Naive thymus-derived CD4-positive, alpha-beta T cell (primary cell): Measurements from ENCODE around the gene ZIC5. TPM values are rescaled to one million over a fixed set of nuclear protein-coding genes. Genes with fewer than 3 reads are reported as not detected.

Source experiments
- ATAC-seq: fragments of 150-1000 bp; cut with Tn5 transposase; 2 replicates; pipeline ENCODE4 v1.10.0; 2021; ENCODE audit warnings: mild to moderate bottlenecking, moderate library complexity
- CTCF ChIA-PET: fragments of 350-600 bp; sonication (Branson Sonifier 250); formaldehyde crosslinking; loops from one replicate; lab custom pipeline; 2021; ENCODE audit warnings: antibody characterized with exemption; lab: Charles Lee
- POLR2A ChIA-PET: fragments of 350-600 bp; sonication (Branson Sonifier 250); formaldehyde crosslinking; loops from one replicate; lab custom pipeline; 2021; ENCODE audit warnings: antibody characterized with exemption, inconsistent platforms; lab: Charles Lee
- DNase-seq, 9 donors: peaks; one replicate each; pipeline versions ENCODE4 v3.0.0 to v3.0.0-alpha.2; 2020 to 2022; ENCODE audit warnings: mixed read lengths in 1 of 9
- H3K27ac ChIP-seq: one replicate; pipeline ENCODE4 v1.7.0; 2013; ENCODE audit warnings: mild to moderate bottlenecking, low read depth, low read length, moderate library complexity
- H3K27me3 ChIP-seq, 2 donors: one replicate each; pipeline ENCODE4 v1.7.0; 2013; ENCODE audit warnings: low read length in 2 of 2, mild to moderate bottlenecking in 2 of 2, moderate library complexity in 2 of 2; ENCODE audit not compliant: control insufficient read depth in 2 of 2, insufficient read depth in 2 of 2
- H3K36me3 ChIP-seq, 3 experiments: 1 replicate in 2 of 3; 2 replicates in 1 of 3; pipeline ENCODE4 v1.7.0; 2013; ENCODE audit warnings: low read length in 3 of 3, mild to moderate bottlenecking in 3 of 3, moderate library complexity in 1 of 3; ENCODE audit not compliant: insufficient read depth in 3 of 3, control insufficient read depth in 2 of 3
- H3K4me1 ChIP-seq, 2 donors: one replicate each; pipeline ENCODE4 v1.7.0; 2013; ENCODE audit warnings: low read length in 2 of 2, mild to moderate bottlenecking in 2 of 2, moderate library complexity in 1 of 2; ENCODE audit not compliant: control insufficient read depth in 2 of 2, insufficient read depth in 2 of 2
- H3K4me3 ChIP-seq: 2 replicates; pipeline ENCODE4 v1.7.0; 2013; ENCODE audit warnings: mild to moderate bottlenecking, low read length
- H3K9me3 ChIP-seq, 3 experiments: 1 replicate in 2 of 3; 2 replicates in 1 of 3; pipeline ENCODE4 v1.7.0; 2013; ENCODE audit warnings: low read length in 3 of 3; ENCODE audit not compliant: control insufficient read depth in 2 of 3
- H3K27ac Mint-ChIP-seq, 9 donors: one replicate each; pipeline ENCODE4 v1.8.0; 2020 to 2022; ENCODE audit warnings: mixed read lengths in 9 of 9, mild to moderate bottlenecking in 8 of 9, moderate library complexity in 5 of 9, inconsistent platforms in 2 of 9
- H3K27me3 Mint-ChIP-seq, 5 donors: one replicate each; pipeline ENCODE4 v1.8.0; 2021 to 2022; ENCODE audit warnings: mixed read lengths in 5 of 5, mild to moderate bottlenecking in 1 of 5
- H3K36me3 Mint-ChIP-seq, 5 donors: one replicate each; pipeline ENCODE4 v1.8.0; 2020 to 2022; ENCODE audit warnings: mixed read lengths in 5 of 5, mild to moderate bottlenecking in 3 of 5, inconsistent platforms in 1 of 5
- H3K4me1 Mint-ChIP-seq, 7 donors: one replicate each; pipeline ENCODE4 v1.8.0; 2020 to 2022; ENCODE audit warnings: mixed read lengths in 7 of 7, mild to moderate bottlenecking in 3 of 7, inconsistent platforms in 1 of 7
- H3K4me3 Mint-ChIP-seq, 10 donors: one replicate each; pipeline ENCODE4 v1.8.0; 2020 to 2022; ENCODE audit warnings: mild to moderate bottlenecking in 10 of 10, mixed read lengths in 10 of 10, moderate library complexity in 6 of 10, inconsistent platforms in 2 of 10
- H3K9me3 Mint-ChIP-seq, 11 donors: one replicate each; pipeline ENCODE4 v1.8.0; 2020 to 2022; ENCODE audit warnings: mixed read lengths in 11 of 11, mild to moderate bottlenecking in 4 of 11, inconsistent platforms in 1 of 11, moderate library complexity in 1 of 11
- intact Hi-C, 2 donors: fragments of 100-400 bp; cut with micrococcal nuclease; formaldehyde crosslinking; loops; one replicate each; pipeline ENCODE4 v1.15.1; 2023
- polyA plus RNA-seq, 2 donors: library from polyadenylated mRNA; unstranded; fragments of 300-500 nt; fragmentation: Illumina TruSeq; gene quantifications; one replicate each; pipeline ENCODE4 v1.2.3, GENCODE V29; 2021
- total RNA-seq, 6 experiments: library from RNA in 5 of 6; stranded (reverse) in 5 of 6; gene quantifications; 1 replicate in 5 of 6; 2 replicates in 1 of 6; pipeline ENCODE4 v1.2.3 and lab custom pipeline; 2021 to 2026

The ZIC5 gene
- total and polyA plus RNA-seq, 7 experiments from 2014 or later, result not detected

GRCh38 chr13:99977912-99978798, 6.6 kb upstream of the ZIC5 start:
- intact Hi-C loops, result loop anchor here (2.0 to 10.0 kb wide), 4 partner anchors 15 to 699 kb away; partner anchors contain the start of gene GGACT (in 1 of the 2)
- peaks cover 0 to 52% (median 0%) of the 10 kb centered on the region in 3 experiments for H3K9me3 ChIP-seq
- peaks cover 33 to 67% of the 10 kb centered on the region in 2 donors for H3K27me3 ChIP-seq
- peak overlapping the region; percentile 11 to 71 (median 67) for H3K27ac Mint-ChIP-seq
- no peak overlapping the region for H3K4me3 ChIP-seq
- peaks cover 0 to 66% (median 34%) of the 10 kb centered on the region in 11 donors for H3K9me3 Mint-ChIP-seq
- H3K36me3 Mint-ChIP-seq, result peaks cover 0 to 22% (median 0%) of the 10 kb centered on the region in 5 donors
- peaks cover 0 to 20% (median 14%) of the 10 kb centered on the region in 7 donors for H3K4me1 Mint-ChIP-seq
- POLR2A ChIA-PET, result interaction anchor here (0.9 kb wide), 2 partner anchors 12 to 17 kb away, joined by 3 to 4 read pairs; no protein-coding TSS in a partner anchor
- H3K27me3 Mint-ChIP-seq, result peaks cover 51 to 75% (median 58%) of the 10 kb centered on the region in 5 donors
- CTCF ChIA-PET, result no interaction called here
- H3K36me3 ChIP-seq, result no peaks in the 10 kb centered on the region
- ATAC-seq (no peak), DNase-seq (peak in 1 of 9 donors; percentile 19)
- peaks cover 8 to 18% of the 10 kb centered on the region in 2 donors for H3K4me1 ChIP-seq
- H3K4me3 Mint-ChIP-seq, result peak overlapping the region in 8 of 10 donors; percentile 1 to 72 (median 29)
- H3K27ac ChIP-seq, result no peak overlapping the region

GRCh38 chr13:99977334-99977911, 5.9 kb upstream of the ZIC5 start:
- DNase-seq (no peak), ATAC-seq (no peak)
- H3K27ac ChIP-seq, result no peak overlapping the region
- peaks cover 59 to 75% (median 65%) of the 10 kb centered on the region in 5 donors for H3K27me3 Mint-ChIP-seq
- CTCF ChIA-PET, result no interaction called here
- peaks cover 8 to 18% of the 10 kb centered on the region in 2 donors for H3K4me1 ChIP-seq
- H3K9me3 Mint-ChIP-seq, result peaks cover 0 to 66% (median 36%) of the 10 kb centered on the region in 11 donors
- no peak overlapping the region for H3K4me3 ChIP-seq
- H3K36me3 Mint-ChIP-seq, result peaks cover 0 to 22% (median 0%) of the 10 kb centered on the region in 5 donors
- H3K9me3 ChIP-seq, result peaks cover 0 to 52% (median 0%) of the 10 kb centered on the region in 3 experiments
- H3K27me3 ChIP-seq, result peaks cover 40 to 67% of the 10 kb centered on the region in 2 donors
- peak overlapping the region in 2 of 9 donors; percentile 34 to 55 for H3K27ac Mint-ChIP-seq
- H3K4me1 Mint-ChIP-seq, result peaks cover 0 to 16% (median 12%) of the 10 kb centered on the region in 7 donors
- POLR2A ChIA-PET, result interaction anchor here (0.5 to 0.9 kb wide), 2 partner anchors 12 to 15 kb away, joined by 3 to 4 read pairs; no protein-coding TSS in a partner anchor
- no peaks in the 10 kb centered on the region for H3K36me3 ChIP-seq
- H3K4me3 Mint-ChIP-seq, result peak overlapping the region in 3 of 10 donors; percentile 8 to 45 (median 23)
- intact Hi-C loops, result loop anchor here (2.0 to 10.0 kb wide), 4 partner anchors 15 to 700 kb away; partner anchors contain the start of gene GGACT (in 1 of the 2)

- Mint-ChIP-seq H3K27ac (peak overlapping the region in 3 of 9 donors; percentile 9 to 55 (median 25)), H3K27me3 (peaks cover 65 to 83% (median 71%) of the 10 kb centered on the region in 5 donors), H3K9me3 (peaks cover 0 to 74% (median 40%) of the 10 kb centered on the region in 11 donors), H3K36me3 (peaks cover 0 to 25% (median 0%) of the 10 kb centered on the region in 5 donors), H3K4me3 (peak overlapping the region in 2 of 10 donors; percentile 8 to 29), H3K4me1 (peaks cover 0 to 23% (median 17%) of the 10 kb centered on the region in 7 donors)
- H3K27me3 ChIP-seq, result peaks cover 48 to 76% of the 10 kb centered on the region in 2 donors
- H3K4me1 ChIP-seq, result peaks cover 8 to 18% of the 10 kb centered on the region in 2 donors
- H3K27ac ChIP-seq, result no peak overlapping the region
- no peaks in the 10 kb centered on the region for H3K36me3 ChIP-seq
- ChIA-PET POLR2A (interaction anchor here (0.5 to 0.8 kb wide), 2 partner anchors 16 to 318 kb away, joined by 3 to 4 read pairs; no protein-coding TSS in a partner anchor), CTCF (no interaction called here)
- no peak overlapping the region for H3K4me3 ChIP-seq
- peaks cover 0 to 57% (median 0%) of the 10 kb centered on the region in 3 experiments for H3K9me3 ChIP-seq
- intact Hi-C loops, result loop anchor here (2.0 to 10.0 kb wide), 4 partner anchors 16 to 701 kb away; partner anchors contain the start of gene GGACT (in 1 of the 2)
- DNase-seq, result no peak
- ATAC-seq, result no peak
Observed at GRCh38 chr13:99976575-99976974, 5.0 kb upstream of the ZIC5 start.

- Mint-ChIP-seq H3K36me3 (peaks cover 0 to 25% (median 0%) of the 10 kb centered on the region in 5 donors), H3K27me3 (peaks cover 65 to 83% (median 71%) of the 10 kb centered on the region in 5 donors), H3K27ac (peak overlapping the region in 3 of 9 donors; percentile 24 to 52 (median 43)), H3K4me3 (no peak overlapping the region), H3K9me3 (peaks cover 0 to 75% (median 40%) of the 10 kb centered on the region in 11 donors), H3K4me1 (peaks cover 0 to 26% (median 19%) of the 10 kb centered on the region in 7 donors)
- Histone ChIP-seq H3K27ac (no peak overlapping the region), H3K27me3 (peaks cover 51 to 80% of the 10 kb centered on the region in 2 donors), H3K4me3 (no peak overlapping the region), H3K9me3 (peaks cover 0 to 57% (median 0%) of the 10 kb centered on the region in 3 experiments), H3K4me1 (peaks cover 8 to 18% of the 10 kb centered on the region in 2 donors), H3K36me3 (no peaks in the 10 kb centered on the region)
- ChIA-PET POLR2A (interaction anchor here (0.5 to 1.0 kb wide), 2 partner anchors 15 to 16 kb away, joined by 3 read pairs; no protein-coding TSS in a partner anchor), CTCF (no interaction called here)
- intact Hi-C loops, result loop anchor here (2.0 to 10.0 kb wide), 5 partner anchors 15 to 702 kb away; partner anchors contain the start of gene GGACT (in 1 of the 2)
- ATAC-seq, result no peak
- DNase-seq, result no peak
Observed at GRCh38 chr13:99975626-99976025, 4.1 kb upstream of the ZIC5 start.

GRCh38 chr13:99974939-99975561, 3.5 kb upstream of the ZIC5 start:
- peak in 1 of 9 donors; percentile 10 for DNase-seq
- ATAC-seq, result no peak
- Histone ChIP-seq H3K4me1 (peaks cover 7 to 15% of the 10 kb centered on the region in 2 donors), H3K9me3 (peaks cover 0 to 57% (median 0%) of the 10 kb centered on the region in 3 experiments), H3K27ac (no peak overlapping the region), H3K4me3 (no peak overlapping the region), H3K27me3 (peaks cover 51 to 80% of the 10 kb centered on the region in 2 donors), H3K36me3 (no peaks in the 10 kb centered on the region)
- Mint-ChIP-seq H3K27me3 (peaks cover 66 to 85% (median 73%) of the 10 kb centered on the region in 5 donors), H3K36me3 (peaks cover 0 to 25% (median 0%) of the 10 kb centered on the region in 5 donors), H3K27ac (peak overlapping the region in 7 of 9 donors; percentile 2 to 93 (median 36)), H3K4me1 (peaks cover under 1 to 27% (median 20%) of the 10 kb centered on the region in 7 donors), H3K4me3 (peak overlapping the region in 2 of 10 donors; percentile 7 to 14), H3K9me3 (peaks cover 0 to 75% (median 41%) of the 10 kb centered on the region in 11 donors)
- ChIA-PET POLR2A (interaction anchor here (0.5 to 1.3 kb wide), 4 partner anchors 14 to 22 kb away, joined by 3 read pairs; no protein-coding TSS in a partner anchor), CTCF (no interaction called here)
- intact Hi-C loops, result loop anchor here (1.0 to 10.0 kb wide), 6 partner anchors 7 to 702 kb away; partner anchors contain the start of genes GGACT (in 1 of the 2) and PCCA (in 1 of the 2)
